ENCODE data around the gene NOVA1.

Gene NOVA1

GRCh38 chr14:26429205-26429604, 168.6 kb downstream of the NOVA1 start:
- no peak for DNase-seq

- no peak for DNase-seq
Observed at GRCh38 chr14:26427097-26427496, 170.7 kb downstream of the NOVA1 start.

- DNase-seq, result no peak
Observed at GRCh38 chr14:26424537-26424936, 173.3 kb downstream of the NOVA1 start.

GRCh38 chr14:26415618-26416123, 182.2 kb downstream of the NOVA1 start:
- no peak for DNase-seq

GRCh38 chr14:26414926-26415325, 182.9 kb downstream of the NOVA1 start:
- DNase-seq, result no peak

- DNase-seq, result no peak
Observed at GRCh38 chr14:26414103-26414502, 183.7 kb downstream of the NOVA1 start.

GRCh38 chr14:26412421-26412820, 185.4 kb downstream of the NOVA1 start:
- DNase-seq, result no peak

GRCh38 chr14:26410189-26410685, 187.6 kb downstream of the NOVA1 start:
- DNase-seq, result no peak

- no peak for DNase-seq
Observed at GRCh38 chr14:26404927-26405326, 192.9 kb downstream of the NOVA1 start.

- DNase-seq, result no peak
Observed at GRCh38 chr14:26403760-26404159, 194.1 kb downstream of the NOVA1 start.

GRCh38 chr14:26402126-26402525, 195.7 kb downstream of the NOVA1 start:
- no peak for DNase-seq

GRCh38 chr14:26401179-26401968, 196.5 kb downstream of the NOVA1 start:
- no peak for DNase-seq

GRCh38 chr14:26400373-26400772, 197.5 kb downstream of the NOVA1 start:
- no peak for DNase-seq

- no peak for DNase-seq
Observed at GRCh38 chr14:26398616-26399015, 199.2 kb downstream of the NOVA1 start.

All from CD4-positive, alpha-beta T cell treated with Interleukin-4 for 1 hour (primary cell).